ENCODE measurements around the gene BAIAP2L1. TPM values are rescaled to one million over a fixed set of nuclear protein-coding genes. Genes with fewer than 3 reads are reported as not detected.

The BAIAP2L1 gene
- total and polyA plus RNA-seq, 2 donors (not counting 1 experiment from before 2014, with no cell fraction given) = 3.1 to 5.3 TPM

GRCh38 chr7:98355250-98355538 lies 45.7 kb downstream of the BAIAP2L1 start:
- no peaks in the 10 kb centered on the region for H4K20me1 ChIP-seq (ENCODE audit: control insufficient read depth, extremely low read depth, insufficient read depth, low read length)
- H3K27ac ChIP-seq (ENCODE audit: insufficient read depth, low read length) = no peak overlapping the region
- no peak overlapping the region for H2AFZ ChIP-seq (ENCODE audit: low read length)
- no peaks in the 10 kb centered on the region for H3K9me3 ChIP-seq (ENCODE audit: control insufficient read depth, insufficient read depth, low read depth, low read length)
- H3K9ac ChIP-seq (ENCODE audit: insufficient read depth, low read length) = no peak overlapping the region
- H3K79me2 ChIP-seq (ENCODE audit: control insufficient read depth, insufficient read depth, low read length) = no peaks in the 10 kb centered on the region
- TF ChIP-seq CTCF (conservative IDR thresholded peaks at IDR 0.05 in 1 of 2, IDR thresholded peaks at IDR 0.05 in 1 of 2; ENCODE audit: low read depth in 1 of 2, low read length in 2 of 2) (no peak), EZH2 (IDR thresholded peaks at IDR 0.05; ENCODE audit: low read length, missing control alignments) (no peak)
- no peak for DNase-seq (ENCODE audit: low read depth in 2 of 2)
- peaks cover 9% of the 10 kb centered on the region for H3K4me1 ChIP-seq (ENCODE audit: control insufficient read depth, extremely low read depth, insufficient read depth, low read length)
- H3K4me2 ChIP-seq (ENCODE audit: extremely low read depth, insufficient read depth, low read length) = no peak overlapping the region
- no peak overlapping the region for H3K4me3 ChIP-seq (replicated peaks in 1 of 4; ENCODE audit: control extremely low read depth in 1 of 4, insufficient read depth in 1 of 4, low read depth in 3 of 4, low read length in 4 of 4)
- no peaks in the 10 kb centered on the region for H3K36me3 ChIP-seq (ENCODE audit: control insufficient read depth, insufficient read depth, low read length)
- no peaks in the 10 kb centered on the region for H3K27me3 ChIP-seq (ENCODE audit: control insufficient read depth, insufficient read depth, low read length)

GRCh38 chr7:98354511-98355249 lies 46.2 kb downstream of the BAIAP2L1 start:
- Histone ChIP-seq H3K4me3 (replicated peaks in 1 of 4; ENCODE audit: control extremely low read depth in 1 of 4, insufficient read depth in 1 of 4, low read depth in 3 of 4, low read length in 4 of 4) (no peak overlapping the region), H3K9me3 (ENCODE audit: control insufficient read depth, insufficient read depth, low read depth, low read length) (no peaks in the 10 kb centered on the region), H3K27ac (ENCODE audit: insufficient read depth, low read length) (peak overlapping the region; percentile 21), H2AFZ (ENCODE audit: low read length) (no peak overlapping the region), H3K27me3 (ENCODE audit: control insufficient read depth, insufficient read depth, low read length) (no peaks in the 10 kb centered on the region), H3K9ac (ENCODE audit: insufficient read depth, low read length) (no peak overlapping the region), H3K4me2 (ENCODE audit: extremely low read depth, insufficient read depth, low read length) (peak overlapping the region; percentile 67), H3K79me2 (ENCODE audit: control insufficient read depth, insufficient read depth, low read length) (no peaks in the 10 kb centered on the region), H4K20me1 (ENCODE audit: control insufficient read depth, extremely low read depth, insufficient read depth, low read length) (no peaks in the 10 kb centered on the region), H3K4me1 (ENCODE audit: control insufficient read depth, extremely low read depth, insufficient read depth, low read length) (peaks cover 9% of the 10 kb centered on the region), H3K36me3 (ENCODE audit: control insufficient read depth, insufficient read depth, low read length) (no peaks in the 10 kb centered on the region)
- DNase-seq (ENCODE audit: low read depth in 2 of 2) = peak; percentile 63 to 91
- TF ChIP-seq CTCF (conservative IDR thresholded peaks at IDR 0.05 in 1 of 2, IDR thresholded peaks at IDR 0.05 in 1 of 2; ENCODE audit: low read depth in 1 of 2, low read length in 2 of 2) (no peak), EZH2 (IDR thresholded peaks at IDR 0.05; ENCODE audit: low read length, missing control alignments) (no peak)

DNA sequence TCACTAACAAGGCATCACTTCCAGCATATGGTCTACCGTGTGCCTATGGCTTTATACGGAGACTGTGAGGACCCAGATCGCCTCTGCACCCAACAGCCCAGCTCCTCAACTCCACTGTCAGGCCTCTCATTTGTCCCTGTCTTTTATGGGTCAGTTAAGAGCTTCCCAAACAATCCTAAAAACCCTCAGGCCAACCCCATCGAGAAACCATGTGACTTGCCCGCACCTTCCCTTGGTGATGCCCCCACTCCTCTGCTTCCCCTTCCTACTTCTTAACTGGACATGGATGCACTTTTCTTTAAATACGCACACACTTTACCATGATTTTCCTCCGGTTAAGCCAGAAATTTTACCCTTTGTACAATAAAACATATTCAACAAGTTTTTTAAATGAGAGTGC lies 46.8 kb downstream of the BAIAP2L1 start:
- peak in 1 of 2 donors; percentile 2 for DNase-seq (ENCODE audit: low read depth in 2 of 2)
- TF ChIP-seq EZH2 (IDR thresholded peaks at IDR 0.05; ENCODE audit: low read length, missing control alignments) (no peak), CTCF (conservative IDR thresholded peaks at IDR 0.05 in 1 of 2, IDR thresholded peaks at IDR 0.05 in 1 of 2; ENCODE audit: low read depth in 1 of 2, low read length in 2 of 2) (no peak)
- H4K20me1 ChIP-seq (ENCODE audit: control insufficient read depth, extremely low read depth, insufficient read depth, low read length) = no peaks in the 10 kb centered on the region
- H3K27ac ChIP-seq (ENCODE audit: insufficient read depth, low read length) = peak overlapping the region; percentile 21
- H3K9me3 ChIP-seq (ENCODE audit: control insufficient read depth, insufficient read depth, low read depth, low read length) = no peaks in the 10 kb centered on the region
- H3K79me2 ChIP-seq (ENCODE audit: control insufficient read depth, insufficient read depth, low read length) = no peaks in the 10 kb centered on the region
- no peaks in the 10 kb centered on the region for H3K27me3 ChIP-seq (ENCODE audit: control insufficient read depth, insufficient read depth, low read length)
- no peaks in the 10 kb centered on the region for H3K36me3 ChIP-seq (ENCODE audit: control insufficient read depth, insufficient read depth, low read length)
- peaks cover 9% of the 10 kb centered on the region for H3K4me1 ChIP-seq (ENCODE audit: control insufficient read depth, extremely low read depth, insufficient read depth, low read length)
- H2AFZ ChIP-seq (ENCODE audit: low read length) = no peak overlapping the region
- peak overlapping the region; percentile 67 for H3K4me2 ChIP-seq (ENCODE audit: extremely low read depth, insufficient read depth, low read length)
- no peak overlapping the region for H3K4me3 ChIP-seq (replicated peaks in 1 of 4; ENCODE audit: control extremely low read depth in 1 of 4, insufficient read depth in 1 of 4, low read depth in 3 of 4, low read length in 4 of 4)
- H3K9ac ChIP-seq (ENCODE audit: insufficient read depth, low read length) = no peak overlapping the region
